ENCODE data around the gene COIL.

COIL gene

GRCh38 chr17:56936697-56937322 is 24.0 kb downstream of the COIL start:
- DNase-seq (ENCODE audit: low read depth in 1 of 2, low spot score in 1 of 2), result no peak

- no peak for DNase-seq (ENCODE audit: low read depth in 1 of 2, low spot score in 1 of 2)
These were observed 25.4 kb downstream of the COIL start for GRCh38 chr17:56935461-56935860.

- no peak for DNase-seq (ENCODE audit: low read depth in 1 of 2, low spot score in 1 of 2)
These were observed 26.6 kb downstream of the COIL start for GRCh38 chr17:56934280-56934679.

- DNase-seq (ENCODE audit: low read depth in 1 of 2, low spot score in 1 of 2), result no peak
These were observed 27.0 kb downstream of the COIL start for GRCh38 chr17:56933868-56934267.

- no peak for DNase-seq (ENCODE audit: low read depth in 1 of 2, low spot score in 1 of 2)
These were observed 27.6 kb downstream of the COIL start for GRCh38 chr17:56933151-56933745.

- no peak for DNase-seq (ENCODE audit: low read depth in 1 of 2, low spot score in 1 of 2)
These were observed 30.0 kb downstream of the COIL start for GRCh38 chr17:56930739-56931337.

- DNase-seq (ENCODE audit: low read depth in 1 of 2, low spot score in 1 of 2), result no peak
These were observed 31.4 kb downstream of the COIL start for GRCh38 chr17:56929362-56929969.

- no peak for DNase-seq (ENCODE audit: low read depth in 1 of 2, low spot score in 1 of 2)
These were observed 32.3 kb downstream of the COIL start for GRCh38 chr17:56928586-56928985.

GRCh38 chr17:56926704-56927103 is 34.1 kb downstream of the COIL start:
- no peak for DNase-seq (ENCODE audit: low read depth in 1 of 2, low spot score in 1 of 2)

GRCh38 chr17:56926270-56926669 is 34.6 kb downstream of the COIL start:
- DNase-seq (ENCODE audit: low read depth in 1 of 2, low spot score in 1 of 2), result no peak

GRCh38 chr17:56925088-56925487 is 35.8 kb downstream of the COIL start:
- no peak for DNase-seq (ENCODE audit: low read depth in 1 of 2, low spot score in 1 of 2)

- no peak for DNase-seq (ENCODE audit: low read depth in 1 of 2, low spot score in 1 of 2)
These were observed 41.1 kb downstream of the COIL start for GRCh38 chr17:56919717-56920116.

GRCh38 chr17:56918916-56919315 is 41.9 kb downstream of the COIL start:
- no peak for DNase-seq (ENCODE audit: low read depth in 1 of 2, low spot score in 1 of 2)

- DNase-seq (ENCODE audit: low read depth in 1 of 2, low spot score in 1 of 2), result no peak
These were observed 43.1 kb downstream of the COIL start for GRCh38 chr17:56917559-56918296.

GRCh38 chr17:56914581-56915273 is 46.1 kb downstream of the COIL start:
- DNase-seq (ENCODE audit: low read depth in 1 of 2, low spot score in 1 of 2), result no peak

GRCh38 chr17:56913867-56914580 is 46.8 kb downstream of the COIL start, which contains the start of gene TRIM25:
Gene TRIM25, minus strand, starts transcription at chr17:56914049. Its CDS starts 61 bp downstream, at chr17:56913988.
- DNase-seq (ENCODE audit: low read depth in 1 of 2, low spot score in 1 of 2), result peak; percentile 77 to 81

- DNase-seq (ENCODE audit: low read depth in 1 of 2, low spot score in 1 of 2), result no peak
These were observed 47.4 kb downstream of the COIL start for GRCh38 chr17:56913353-56913866.

- no peak for DNase-seq (ENCODE audit: low read depth in 1 of 2, low spot score in 1 of 2)
These were observed 47.9 kb downstream of the COIL start for GRCh38 chr17:56913000-56913311.

- no peak for DNase-seq (ENCODE audit: low read depth in 1 of 2, low spot score in 1 of 2)
These were observed 48.5 kb downstream of the COIL start for GRCh38 chr17:56912105-56912999.

All from activated T-helper 1 cell treated with anti-CD3 and anti-CD28 coated beads, Interleukin-2, amount 50 U/mL, for 16 hours (primary cell).